NCI-H748 treated with DMSO at 0.1 percent for 48 hours (cell line): ENCODE data around the gene RGS11.
"Not testable (repeated sequence)": the region's sequence is repeated elsewhere in the genome, so short reads cannot be mapped to it uniquely, and the experiment has no call there.

Source experiments
- DNase-seq: peaks from one replicate; lab custom pipeline; 2025; lab: John Stamatoyannopoulos, UW

RGS11 gene

GRCh38 chr16:280552-280951 lies 4.8 kb upstream of the RGS11 start, which contains the start of gene ARHGDIG:
TSS of gene ARHGDIG (plus strand) at chr16:280591. CDS start at chr16:280681, 90 bp downstream.
- no peak for DNase-seq

- DNase-seq: no peak
Measured at GRCh38 chr16:280005-280460, 4.3 kb upstream of the RGS11 start.

- no peak for DNase-seq
Measured at GRCh38 chr16:279531-279930, 3.8 kb upstream of the RGS11 start.

GRCh38 chr16:278863-279366 lies 3.2 kb upstream of the RGS11 start:
- no peak for DNase-seq

GRCh38 chr16:276426-277077 lies 808 bp upstream of the RGS11 start:
- DNase-seq: no peak

- DNase-seq: no peak
Measured at GRCh38 chr16:275041-275641, 603 bp downstream of the RGS11 start.

- no peak for DNase-seq
Measured at GRCh38 chr16:273547-274421, 2.0 kb downstream of the RGS11 start.

- DNase-seq: no peak
Measured at GRCh38 chr16:272633-273546, 2.9 kb downstream of the RGS11 start.

GRCh38 chr16:270381-271255 lies 5.1 kb downstream of the RGS11 start:
- DNase-seq: no peak

- DNase-seq: no peak
Measured at GRCh38 chr16:269061-269796, 6.5 kb downstream of the RGS11 start.

GRCh38 chr16:268141-269053 lies 7.3 kb downstream of the RGS11 start:
- no peak for DNase-seq

GRCh38 chr16:267562-267961 lies 8.2 kb downstream of the RGS11 start:
- DNase-seq: not testable (repeated sequence)

GRCh38 chr16:266258-267164 lies 9.2 kb downstream of the RGS11 start:
- no peak for DNase-seq

- DNase-seq: no peak
Measured at GRCh38 chr16:265711-266110, 10.0 kb downstream of the RGS11 start.

- DNase-seq: no peak
Measured at GRCh38 chr16:265002-265529, 10.7 kb downstream of the RGS11 start.

GRCh38 chr16:264440-264951 lies 11.2 kb downstream of the RGS11 start:
- no peak for DNase-seq

- DNase-seq: no peak
Measured at GRCh38 chr16:263944-264343, 11.8 kb downstream of the RGS11 start.
